Heart left ventricle (tissue), 16 donors: ENCODE measurements around the gene SPIRE1. TPM values are rescaled to one million over a fixed set of nuclear protein-coding genes. Genes with fewer than 3 reads are reported as not detected.

ENCODE experiments used
- ATAC-seq, 4 donors: fragments of 200-7000 bp; cut with Tn5 transposase; one replicate each; pipeline ENCODE4 v1.9.1; 2020 to 2022; ENCODE audit warnings: moderate library complexity in 4 of 4, mild to moderate bottlenecking in 3 of 4, moderate number of reproducible peaks in 1 of 4
- DNase-seq, 5 donors: peaks; one replicate each; pipeline ENCODE4 v3.0.0-alpha.2; 2020
- H3K27ac ChIP-seq, 12 donors: fragments of 200-600 bp; sonication (generic) in 4 of 12; one replicate each; pipeline versions ENCODE4 v1.5.0 to v1.8.0; 2016 to 2022; ENCODE audit warnings: mild to moderate bottlenecking in 2 of 12
- H3K27me3 ChIP-seq, 9 donors: fragments of 200-600 bp; sonication (generic) in 2 of 9; one replicate each; pipeline versions ENCODE4 v1.5.1 to v1.8.0; 2016 to 2022; ENCODE audit warnings: mild to moderate bottlenecking in 3 of 9
- H3K36me3 ChIP-seq, 9 donors: fragments of 200-600 bp; sonication (generic) in 2 of 9; one replicate each; pipeline versions ENCODE4 v1.5.0 to v1.8.0; 2018 to 2022; ENCODE audit warnings: mild to moderate bottlenecking in 2 of 9
- H3K4me1 ChIP-seq, 12 donors: fragments of 200-600 bp; sonication (generic) in 4 of 12; one replicate each; pipeline versions ENCODE4 v1.5.0 to v1.8.0; 2016 to 2022; ENCODE audit warnings: mild to moderate bottlenecking in 3 of 12
- H3K4me3 ChIP-seq, 12 donors: fragments of 200-600 bp; sonication (generic) in 4 of 12; one replicate each; pipeline versions ENCODE4 v1.5.0 to v1.8.0; 2017 to 2022; ENCODE audit warnings: mild to moderate bottlenecking in 9 of 12, moderate library complexity in 4 of 12
- H3K9me3 ChIP-seq, 12 donors: fragments of 200-600 bp; sonication (generic) in 4 of 12; one replicate each; pipeline versions ENCODE4 v1.5.0 to v1.8.0; 2016 to 2022; ENCODE audit warnings: mild to moderate bottlenecking in 1 of 12
- CTCF ChIP-seq, 12 donors: fragments of 200-600 bp; sonication (generic) in 4 of 12; IDR thresholded peaks; one replicate each; pipeline versions ENCODE4 v1.5.0 to v1.8.0; 2018 to 2022; ENCODE audit warnings: antibody characterized with exemption in 12 of 12, mild to moderate bottlenecking in 5 of 12
- POLR2A ChIP-seq, 2 donors: fragments of 450-650 bp; IDR thresholded peaks; one replicate each; pipeline ENCODE4 v1.6.1; 2017; ENCODE audit warnings: antibody characterized with exemption in 2 of 2, mild to moderate bottlenecking in 2 of 2, moderate library complexity in 2 of 2
- WGBS, 4 donors: extraction: QIAGEN DNeasy Blood & Tissue Kit in 2 of 4; methylation state at CpG; one replicate each; pipeline versions ENCODE4 v1.1.5 to v1.1.7; 2013 to 2018; 5-methylcytosine and 5-hydroxymethylcytosine counted together
- intact Hi-C, 10 donors: fragments of 100-400 bp; cut with DNase I; formaldehyde crosslinking; loops; one replicate each; pipeline versions ENCODE4 v1.11.1 to v1.14.2; 2022
- polyA plus RNA-seq, 2 donors: library from polyadenylated mRNA; stranded (reverse); fragments of 200-250 nt; gene quantifications; one replicate each; pipeline ENCODE4 v1.2.3, GENCODE V29; 2013
- total RNA-seq, 9 donors: library from RNA; depleted of rRNA in 2 of 9; stranded (reverse); fragments of >200 nt in 2 of 9; fragmentation: NEBNext Ultra II Directional in 3 of 9; extraction: Animal tissue kit (Norgen Biotek cat#: 25700) in 3 of 9; gene quantifications; one replicate each; pipeline versions ENCODE4 v1.1.0 to v1.2.4, GENCODE V29; 2016 to 2023
- donor health status: ischemic (EF 13 %, LVEDD 7.1; RV severe dilation, severe dysfunction).
- donor health status: healthy with polysubstance abuse.
- donor health status: DM: no; HTN: yes; CAD: no.
- donor health status: DM: no; HTN: no; CAD: no.
- donor health status: ischemic (EF 25% LVEDD 6.9; RV normal size, moderate dysfunction).
- donor health status: ischemic (EF 25% LVEDD 5.7; RV mildly dilated, moderate dysfunction).
- donor health status: healthy.
- donor health status: DM: yes; HTN: yes; CAD: no.
- donor health status: ischemic (EF 35%, LVEDD 5.7; RV mildly dilated, moderate dysfunction).
- donor health status: nonischemic (EF 11% LVEDD 7.7; RV severe dilation, severe dysfunction).
- donor health status: DM: yes; HTN: yes; CAD: no.
- donor health status: PGD.
- donor health status: ischemic (EF 29% LVEDD 5.4; RV normal size, mild dysfunction).
- donor health status: nonischemic (EF 23%, LVEDD 6.1; RV moderate dilation, normal function).

SPIRE1 gene
- total and polyA plus RNA-seq, 11 donors: 8.3 to 67.6 (median 47.8) TPM

DNA sequence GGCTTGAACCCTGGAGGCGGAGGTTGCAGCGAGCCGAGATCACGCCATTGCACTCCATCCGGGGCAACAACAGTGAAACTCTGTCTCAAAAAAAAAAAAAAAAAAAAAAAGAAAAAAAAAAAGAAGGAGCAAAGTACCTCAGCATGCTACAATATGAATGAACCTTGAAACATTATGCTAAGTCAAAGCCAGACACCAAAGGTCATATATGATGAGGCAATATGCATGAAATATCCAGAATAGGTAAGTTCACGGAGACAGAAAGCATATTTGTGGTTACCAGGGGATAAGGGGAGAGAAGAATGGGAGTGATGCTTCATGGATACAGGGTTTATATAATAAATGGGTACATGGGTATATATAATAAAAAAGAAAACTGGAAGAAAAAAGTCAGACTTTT lies 156.9 kb downstream of the SPIRE1 start:
- Histone ChIP-seq H3K9me3 (no peaks in the 10 kb centered on the region), H3K4me1 (no peaks in the 10 kb centered on the region), H3K36me3 (peaks cover 0 to 48% (median 18%) of the 10 kb centered on the region in 9 donors), H3K27ac (no peak overlapping the region), H3K4me3 (no peak overlapping the region), H3K27me3 (no peaks in the 10 kb centered on the region)
- DNase-seq: no peak
- TF ChIP-seq POLR2A (IDR thresholded peaks at IDR 0.05) (no peak), CTCF (IDR thresholded peaks at IDR 0.05) (no peak)
- no peak for ATAC-seq
- WGBS, 4 donors: 93 to 99% (median 96%) methylated on average over 6 of the region's 6 CpGs
- intact Hi-C loops: no loop called here

GRCh38 chr18:12497839-12498238 lies 160.1 kb downstream of the SPIRE1 start:
- Histone ChIP-seq H3K27me3 (no peaks in the 10 kb centered on the region), H3K4me1 (no peaks in the 10 kb centered on the region), H3K27ac (no peak overlapping the region), H3K4me3 (no peak overlapping the region), H3K9me3 (no peaks in the 10 kb centered on the region), H3K36me3 (peaks cover 0 to 46% (median 23%) of the 10 kb centered on the region in 9 donors)
- DNase-seq (no peak), ATAC-seq (no peak)
- 91 to 96% (median 94%) methylated on average over 3 of the region's 3 CpGs for WGBS, 4 donors
- intact Hi-C loops: no loop called here
- TF ChIP-seq POLR2A (IDR thresholded peaks at IDR 0.05) (no peak), CTCF (IDR thresholded peaks at IDR 0.05) (no peak)

- H3K27me3 ChIP-seq: no peaks in the 10 kb centered on the region
- no peak for TF ChIP-seq POLR2A (IDR thresholded peaks at IDR 0.05)
- TF ChIP-seq CTCF (IDR thresholded peaks at IDR 0.05): no peak
- no peak for ATAC-seq
- H3K36me3 ChIP-seq: peaks cover 0 to 46% (median 24%) of the 10 kb centered on the region in 9 donors
- no peak for DNase-seq
- no peaks in the 10 kb centered on the region for H3K9me3 ChIP-seq
- no peak overlapping the region for H3K4me3 ChIP-seq
- no peak overlapping the region for H3K27ac ChIP-seq
- no peaks in the 10 kb centered on the region for H3K4me1 ChIP-seq
- 63 to 79% (median 71%) methylated on average over 2 of the region's 2 CpGs for WGBS, 4 donors
- intact Hi-C loops: no loop called here
These were observed 160.6 kb downstream of the SPIRE1 start for GRCh38 chr18:12497296-12497695.

- intact Hi-C loops: no loop called here
- ATAC-seq (no peak), DNase-seq (no peak)
- Histone ChIP-seq H3K4me1 (no peaks in the 10 kb centered on the region), H3K36me3 (peaks cover 0 to 53% (median 41%) of the 10 kb centered on the region in 9 donors), H3K27me3 (no peaks in the 10 kb centered on the region), H3K9me3 (peaks cover 0 to 8% (median 0%) of the 10 kb centered on the region in 12 donors), H3K27ac (no peak overlapping the region), H3K4me3 (no peak overlapping the region)
- 88 to 90% (median 89%) methylated on average over 5 of the region's 5 CpGs for WGBS, 4 donors
- TF ChIP-seq CTCF (IDR thresholded peaks at IDR 0.05) (no peak), POLR2A (IDR thresholded peaks at IDR 0.05) (no peak)
These were observed 165.0 kb downstream of the SPIRE1 start for GRCh38 chr18:12492907-12493306.
